ENCODE results near the gene KISS1R.

DNA sequence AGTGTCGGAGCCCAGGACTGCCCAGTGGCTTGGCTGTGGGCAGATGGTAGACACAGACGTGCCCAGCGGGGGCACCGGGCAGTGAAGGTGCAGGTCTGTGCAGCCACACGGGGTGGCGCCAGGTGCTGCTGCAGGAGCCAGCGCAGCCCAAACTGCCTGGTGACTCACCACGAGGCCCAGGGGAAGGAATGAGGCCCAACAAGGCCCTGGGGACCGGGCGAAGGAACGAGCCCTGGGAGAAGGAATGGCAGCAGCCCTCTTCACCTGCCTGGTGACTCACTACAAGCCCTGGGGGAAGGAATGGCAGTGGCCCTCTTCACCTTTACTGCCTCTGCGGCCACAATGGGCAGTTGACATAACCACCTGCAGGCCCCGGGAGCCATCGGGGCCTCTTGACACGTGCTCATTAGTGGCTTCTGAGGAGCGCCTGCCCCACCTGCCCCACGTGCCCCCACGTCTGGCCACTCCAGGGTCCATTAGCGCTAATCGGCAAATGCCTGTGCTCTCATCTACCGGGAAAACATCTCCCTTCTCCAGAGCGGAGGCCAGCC lies 33.4 kb upstream of the KISS1R start:
- TF ChIP-seq, protein P1, sequence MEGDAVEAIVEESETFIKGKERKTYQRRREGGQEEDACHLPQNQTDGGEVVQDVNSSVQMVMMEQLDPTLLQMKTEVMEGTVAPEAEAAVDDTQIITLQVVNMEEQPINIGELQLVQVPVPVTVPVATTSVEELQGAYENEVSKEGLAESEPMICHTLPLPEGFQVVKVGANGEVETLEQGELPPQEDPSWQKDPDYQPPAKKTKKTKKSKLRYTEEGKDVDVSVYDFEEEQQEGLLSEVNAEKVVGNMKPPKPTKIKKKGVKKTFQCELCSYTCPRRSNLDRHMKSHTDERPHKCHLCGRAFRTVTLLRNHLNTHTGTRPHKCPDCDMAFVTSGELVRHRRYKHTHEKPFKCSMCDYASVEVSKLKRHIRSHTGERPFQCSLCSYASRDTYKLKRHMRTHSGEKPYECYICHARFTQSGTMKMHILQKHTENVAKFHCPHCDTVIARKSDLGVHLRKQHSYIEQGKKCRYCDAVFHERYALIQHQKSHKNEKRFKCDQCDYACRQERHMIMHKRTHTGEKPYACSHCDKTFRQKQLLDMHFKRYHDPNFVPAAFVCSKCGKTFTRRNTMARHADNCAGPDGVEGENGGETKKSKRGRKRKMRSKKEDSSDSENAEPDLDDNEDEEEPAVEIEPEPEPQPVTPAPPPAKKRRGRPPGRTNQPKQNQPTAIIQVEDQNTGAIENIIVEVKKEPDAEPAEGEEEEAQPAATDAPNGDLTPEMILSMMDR (IDR thresholded peaks at IDR 0.05): no peak
- no peak for TF ChIP-seq POLR2A (IDR thresholded peaks at IDR 0.05)
